ENCODE measurements around the gene BARX2.

BARX2 gene

DNA sequence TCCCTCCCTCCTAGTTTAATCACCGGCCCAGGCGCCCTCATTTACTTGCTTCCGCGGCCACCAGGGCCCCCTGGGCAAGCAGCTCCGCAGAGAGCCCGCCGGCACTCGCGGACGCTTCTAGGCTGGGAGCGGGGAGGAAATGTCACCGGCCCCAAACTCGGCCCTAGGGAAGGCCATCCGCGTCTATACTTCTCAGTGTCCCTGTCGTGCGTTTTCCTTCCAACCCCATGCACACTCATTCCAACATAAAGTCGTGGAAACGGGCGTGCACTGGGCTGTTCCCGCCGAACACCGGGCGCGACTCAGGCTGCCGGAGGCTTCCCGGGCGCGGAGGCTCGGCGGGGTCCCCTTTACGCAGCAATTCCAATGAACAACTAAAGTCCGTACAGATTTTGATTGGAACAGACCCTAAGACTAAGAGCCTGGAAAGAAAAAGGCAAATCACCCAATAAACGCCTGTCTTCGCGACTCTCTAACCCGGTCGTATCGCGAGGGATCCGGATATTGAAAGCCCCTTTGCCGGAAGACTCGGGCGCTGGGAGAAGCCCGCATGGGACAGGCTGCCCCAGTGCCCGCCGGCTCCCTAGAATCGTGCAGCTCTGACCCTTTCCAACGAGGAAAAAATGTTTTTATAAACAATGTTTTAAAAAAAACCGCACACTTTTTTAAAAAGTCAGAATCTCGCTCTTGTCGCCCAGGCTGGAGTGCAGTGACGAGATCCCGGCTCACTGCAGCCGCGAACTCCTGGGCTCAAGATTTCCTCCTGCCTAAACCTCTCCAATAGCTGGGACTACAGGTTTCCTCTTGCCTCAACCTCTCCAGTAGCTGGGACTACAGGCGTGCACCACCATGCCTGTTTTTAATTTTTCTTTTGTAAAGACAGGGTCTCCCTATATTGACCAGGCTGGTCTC, 1.3 kb upstream of the BARX2 start:
- DNase-seq, result no peak

DNA sequence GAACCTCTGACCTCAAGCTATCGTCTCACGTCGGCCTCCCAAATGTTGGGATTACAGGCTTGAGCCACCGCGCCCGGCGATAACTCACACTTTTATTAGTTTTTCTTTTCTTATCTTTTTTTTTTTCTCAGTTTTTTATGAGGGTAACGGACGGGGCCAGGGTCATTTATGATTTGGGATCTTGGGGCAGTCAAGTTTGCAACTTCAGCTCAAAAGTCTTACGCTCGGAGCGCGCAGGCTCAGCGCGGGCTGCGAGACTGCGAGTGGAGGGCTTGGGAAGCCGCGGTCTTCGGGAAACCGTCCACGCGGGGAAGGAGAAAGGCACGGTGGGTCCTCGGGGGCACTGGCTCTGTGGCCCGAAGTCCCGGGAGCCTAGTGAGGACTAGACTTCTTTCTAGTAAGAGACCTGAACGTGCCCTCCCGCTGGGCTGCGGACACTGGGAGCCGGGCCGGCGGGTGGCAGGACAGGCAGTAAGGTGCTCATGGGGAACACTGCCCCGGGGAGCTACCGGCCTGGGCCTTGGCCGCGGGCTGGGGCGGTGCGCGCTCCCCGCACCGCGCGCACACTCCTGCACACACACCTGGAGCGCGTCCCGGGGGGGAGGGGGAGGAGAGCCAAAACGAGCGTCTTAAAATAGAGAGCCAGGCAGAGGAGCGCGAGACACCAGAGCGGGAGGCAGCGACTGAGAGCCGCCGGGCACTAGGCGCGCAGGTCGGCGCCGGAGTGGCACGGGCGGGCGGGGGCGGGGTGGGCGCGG, 476 bp upstream of the BARX2 start:
- DNase-seq, result peak; percentile 54

DNA sequence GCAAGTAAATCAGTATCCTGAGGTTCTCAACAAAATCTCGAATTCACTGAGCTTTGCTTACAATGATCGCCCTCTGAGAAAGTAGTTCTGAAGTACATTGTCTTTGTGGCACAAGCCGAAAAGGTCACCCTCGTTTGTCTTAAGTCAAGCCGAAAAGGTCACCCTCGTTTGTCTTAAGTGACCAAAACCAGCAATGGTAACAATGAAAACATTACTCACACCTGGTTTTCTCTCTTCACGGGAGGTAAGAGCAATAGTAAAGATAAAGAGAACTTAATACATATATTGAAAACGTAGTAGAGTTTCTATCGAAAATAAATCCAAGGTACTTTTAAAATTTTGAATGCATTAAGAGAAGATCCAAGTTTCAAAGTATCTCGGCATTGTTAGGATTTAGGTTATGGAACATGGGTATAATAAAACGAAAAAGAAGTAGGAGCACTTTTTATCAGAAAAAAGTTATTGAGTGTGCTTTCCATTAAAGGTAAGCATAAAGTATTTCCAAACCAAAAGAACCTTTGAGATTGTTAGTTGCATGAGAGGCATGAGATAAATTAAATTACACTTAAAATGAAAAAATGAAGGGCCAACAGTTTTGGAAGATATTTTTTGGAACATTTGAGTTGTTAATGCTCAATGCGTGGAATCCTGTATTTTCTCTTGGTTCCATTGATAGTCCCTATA, 1.2 kb downstream of the BARX2 start:
- no peak for DNase-seq

DNA sequence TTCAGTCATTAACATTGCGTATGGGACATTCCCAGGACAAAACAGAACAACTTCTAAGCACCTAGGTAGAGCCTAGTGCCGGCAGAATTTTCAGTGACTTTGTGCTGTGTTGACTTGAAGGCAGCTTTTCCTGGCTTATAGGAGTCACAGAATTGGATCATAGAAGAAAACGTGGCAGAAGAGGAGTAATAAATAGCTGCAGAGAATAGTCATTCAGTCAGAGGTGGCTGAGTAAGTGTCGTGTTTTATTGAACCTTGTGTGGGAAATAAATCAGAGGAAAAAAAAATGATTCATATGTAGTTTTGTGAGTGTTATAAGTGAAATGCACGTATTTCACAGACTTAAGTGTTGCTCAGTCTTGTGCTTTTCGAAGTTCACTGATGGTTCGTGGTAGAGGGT, 2.1 kb downstream of the BARX2 start:
- no peak for DNase-seq

DNA sequence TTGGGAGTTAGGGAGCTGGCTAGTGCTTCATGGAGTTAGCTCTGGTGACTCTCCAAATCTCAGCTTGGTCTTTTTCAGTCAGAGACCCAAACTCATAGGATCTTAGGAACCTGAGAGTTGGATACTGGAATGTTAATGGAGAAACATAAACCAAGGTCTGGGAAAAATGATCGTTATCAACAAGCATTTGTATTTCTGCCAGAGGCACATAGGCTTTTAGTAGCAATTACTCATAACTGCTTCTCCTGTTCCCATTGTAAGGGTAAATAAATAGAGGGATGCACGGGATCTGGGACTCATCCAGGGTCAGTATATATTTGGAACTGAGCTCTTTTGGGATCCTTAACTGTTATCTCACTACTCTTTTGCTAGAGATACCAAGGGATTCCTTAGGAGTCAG, 4.8 kb downstream of the BARX2 start:
- no peak for DNase-seq

DNA sequence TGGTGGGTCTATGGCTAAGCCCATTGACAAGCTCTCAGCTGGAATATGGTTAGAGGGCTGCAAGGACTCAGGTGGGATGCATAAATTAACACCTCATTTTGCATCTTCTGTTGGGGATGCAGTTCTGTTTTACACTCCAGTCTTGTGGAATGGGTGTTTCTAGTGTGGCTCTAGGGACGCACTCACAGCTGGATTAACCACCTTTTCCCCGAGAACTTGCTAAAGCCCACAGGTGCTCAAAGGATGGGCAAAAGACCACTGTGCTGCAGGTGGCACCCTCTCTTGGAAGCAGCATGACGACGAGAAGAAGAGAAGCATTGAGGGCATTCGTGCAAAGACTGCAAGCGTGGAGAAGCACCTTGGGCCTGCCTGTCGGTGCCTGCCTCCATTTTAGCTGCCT, 6.9 kb downstream of the BARX2 start:
- DNase-seq, result no peak

DNA sequence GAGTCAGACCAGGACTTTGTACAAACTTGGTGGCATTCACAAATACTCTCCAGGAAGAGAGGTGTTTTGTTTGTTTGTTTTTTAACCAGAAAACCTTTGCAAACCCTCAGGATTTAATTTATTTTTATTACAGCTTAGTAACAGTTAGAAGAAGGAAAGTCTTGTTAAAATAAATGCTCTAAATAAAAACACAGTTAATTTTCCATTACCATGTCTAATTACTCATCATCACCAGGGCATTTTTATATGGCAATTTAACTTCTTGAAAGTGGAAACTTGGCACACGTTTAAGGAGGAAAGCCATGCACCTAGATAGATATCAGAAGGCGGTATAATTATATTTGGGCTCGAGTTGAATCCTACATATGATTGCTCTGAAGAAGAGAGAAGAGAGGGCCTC, 7.4 kb downstream of the BARX2 start:
- no peak for DNase-seq

DNA sequence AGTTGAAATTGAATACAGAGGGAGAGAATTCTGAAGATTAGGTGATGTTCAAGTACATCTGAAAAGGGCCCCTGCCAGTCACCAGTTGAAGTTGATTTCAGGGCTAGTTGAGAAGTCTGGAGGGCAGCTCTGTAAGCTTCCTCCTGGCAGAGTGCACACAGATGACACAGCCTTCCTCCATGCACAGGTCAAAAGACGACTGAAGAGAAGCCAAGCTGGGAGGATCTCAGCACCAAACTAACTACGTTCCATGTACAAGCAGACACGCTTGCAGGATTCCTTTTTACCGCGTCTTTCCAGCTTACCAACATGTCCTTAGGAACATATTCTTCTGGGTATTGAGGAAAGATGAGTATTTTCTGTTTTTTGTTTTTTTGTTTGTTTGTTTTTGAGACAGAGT, 7.9 kb downstream of the BARX2 start:
- DNase-seq, result no peak

DNA sequence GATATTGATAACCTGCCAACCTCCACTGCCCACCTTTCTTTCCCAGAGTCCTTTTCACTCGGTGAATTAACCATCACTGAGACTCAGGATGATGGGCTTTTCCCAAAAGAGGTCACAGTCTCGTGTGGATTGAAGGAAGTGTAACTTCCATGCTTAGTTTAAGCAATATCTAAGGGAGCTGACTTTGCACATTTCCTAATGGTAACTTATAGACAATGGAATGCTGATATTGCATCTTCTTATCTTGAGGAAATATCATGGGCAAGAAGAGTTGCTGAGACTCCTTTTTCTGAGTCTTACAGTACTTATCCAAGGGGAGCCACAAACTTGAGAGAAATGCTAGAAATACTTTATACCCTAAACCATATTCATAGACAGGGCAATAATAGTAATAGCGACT, 8.8 kb downstream of the BARX2 start:
- DNase-seq, result no peak

DNA sequence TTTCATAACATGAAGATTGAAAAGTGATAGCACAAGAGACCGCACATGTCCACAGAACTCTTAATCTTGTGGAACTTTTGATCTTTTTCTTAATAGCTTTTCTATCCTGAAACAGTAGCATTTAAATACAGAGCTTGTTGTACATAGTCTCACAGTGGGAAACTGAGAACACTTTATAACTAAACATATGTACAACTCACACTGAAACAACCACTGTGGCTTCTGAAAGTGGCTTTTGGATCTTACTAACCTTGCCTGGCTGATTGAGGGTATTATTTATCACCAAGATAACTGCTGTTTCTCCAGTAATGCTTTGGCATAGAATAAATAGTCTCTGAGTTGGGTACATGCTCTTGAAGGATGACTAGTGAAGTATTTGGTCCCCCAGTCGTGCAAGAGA, 10.2 kb downstream of the BARX2 start:
- no peak for DNase-seq

DNA sequence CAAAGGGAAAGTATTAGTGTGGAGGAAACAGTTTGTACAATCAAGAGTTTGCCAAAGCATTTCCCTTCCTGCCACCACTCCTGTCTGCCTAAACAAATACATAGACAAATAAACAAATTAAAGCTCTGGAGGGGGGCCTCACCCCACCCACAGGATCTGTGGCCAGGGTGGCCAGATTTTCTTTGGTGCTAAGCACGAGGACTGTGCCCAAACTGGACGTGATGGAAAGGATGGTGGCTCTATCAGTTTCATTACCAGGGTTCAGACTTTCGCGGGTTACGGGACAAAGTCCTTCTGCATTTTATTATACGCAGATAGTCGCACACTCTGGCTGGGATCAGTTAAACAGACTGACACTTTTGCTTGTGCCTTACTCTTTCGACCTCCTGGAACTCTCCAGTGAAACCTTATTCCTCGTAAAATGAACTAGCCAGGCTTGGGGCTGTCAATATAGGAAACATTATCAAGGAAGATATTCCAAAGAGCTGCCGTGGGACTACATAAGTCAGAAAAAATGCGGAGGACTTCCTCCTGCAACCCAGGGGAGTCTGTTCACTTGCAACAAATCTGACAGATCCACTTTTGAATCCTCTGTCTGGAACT, 11.2 kb downstream of the BARX2 start:
- no peak for DNase-seq

DNA sequence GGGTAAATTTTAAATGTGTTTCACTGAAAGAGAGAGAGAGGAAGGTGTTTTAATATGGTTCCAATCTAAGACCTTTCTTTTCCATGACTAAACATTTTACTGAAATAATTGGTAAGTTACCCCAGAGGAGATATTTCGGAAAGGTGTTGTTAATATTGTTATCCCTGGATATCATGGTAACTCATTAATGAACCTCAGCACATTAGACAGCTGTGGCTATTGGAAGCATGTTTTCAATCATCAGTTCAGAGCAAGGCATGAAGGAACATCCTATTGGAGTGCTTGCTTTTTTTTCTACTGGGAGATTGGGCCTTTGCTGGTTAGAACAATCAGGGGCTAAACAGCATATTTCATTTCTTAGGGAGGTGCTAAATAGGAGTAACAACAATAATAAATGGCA, 11.8 kb downstream of the BARX2 start:
- DNase-seq, result no peak

DNA sequence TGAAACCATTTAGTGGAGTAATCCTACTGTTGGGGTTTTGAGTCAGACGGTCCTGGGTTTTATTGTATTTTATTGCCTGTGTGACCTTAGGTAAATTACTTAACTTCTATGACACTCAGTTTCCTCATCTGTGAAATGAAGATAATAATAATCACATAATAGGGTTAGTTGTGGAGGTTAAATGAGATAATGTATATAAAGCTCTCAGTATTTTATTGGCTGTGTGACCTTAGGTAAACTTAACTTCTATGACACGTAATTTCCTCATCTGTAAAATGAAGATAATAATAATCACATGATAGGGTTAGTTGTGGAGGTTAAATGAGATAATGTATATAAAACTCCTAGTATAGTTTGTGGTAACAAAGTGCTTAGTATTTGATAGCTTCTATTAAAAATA, 13.2 kb downstream of the BARX2 start:
- DNase-seq, result no peak

DNA sequence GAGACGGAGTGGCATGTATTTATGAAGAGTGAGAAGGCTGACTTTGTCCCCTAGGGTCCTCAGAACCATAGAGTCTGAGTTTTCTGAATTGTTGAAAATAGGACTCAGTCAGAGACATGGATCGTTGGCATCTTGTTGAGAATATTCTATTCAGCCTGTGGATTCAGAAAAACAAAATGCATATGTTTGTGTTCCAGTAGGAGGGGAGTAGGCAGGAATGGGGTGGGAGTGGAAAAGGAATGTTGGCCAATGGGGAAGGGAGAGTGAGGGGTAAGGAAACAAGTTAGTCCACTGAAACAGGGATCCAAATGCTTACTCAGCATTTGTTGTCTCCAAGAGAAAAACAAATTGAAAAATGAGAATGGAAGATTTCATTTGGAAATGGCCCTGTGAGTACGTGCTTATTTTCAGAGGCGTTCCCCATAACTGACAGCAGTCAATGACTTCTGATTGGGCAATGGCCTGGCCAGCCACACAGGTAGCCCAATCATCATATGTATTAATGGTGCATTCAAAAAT, 14.7 kb downstream of the BARX2 start:
- DNase-seq, result no peak

DNA sequence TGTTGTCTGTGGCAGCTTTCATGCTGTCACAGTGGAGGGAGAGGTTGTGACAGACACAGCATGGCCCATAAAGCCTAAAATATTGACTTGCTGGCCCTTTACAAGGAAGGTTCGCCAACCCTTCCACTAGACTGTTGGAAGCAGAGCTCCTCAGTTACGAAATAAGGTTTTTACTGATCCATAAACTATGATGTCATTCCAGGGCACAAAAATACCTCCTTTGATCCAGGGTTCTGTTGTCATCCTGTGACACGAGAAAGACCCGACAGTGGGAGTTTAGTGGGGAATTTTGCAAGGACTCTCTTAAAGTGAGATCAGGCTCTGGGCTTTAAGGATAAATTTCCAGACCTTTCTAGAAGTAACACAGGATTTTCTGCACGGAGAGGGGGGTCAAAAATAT, 15.7 kb downstream of the BARX2 start:
- no peak for DNase-seq

DNA sequence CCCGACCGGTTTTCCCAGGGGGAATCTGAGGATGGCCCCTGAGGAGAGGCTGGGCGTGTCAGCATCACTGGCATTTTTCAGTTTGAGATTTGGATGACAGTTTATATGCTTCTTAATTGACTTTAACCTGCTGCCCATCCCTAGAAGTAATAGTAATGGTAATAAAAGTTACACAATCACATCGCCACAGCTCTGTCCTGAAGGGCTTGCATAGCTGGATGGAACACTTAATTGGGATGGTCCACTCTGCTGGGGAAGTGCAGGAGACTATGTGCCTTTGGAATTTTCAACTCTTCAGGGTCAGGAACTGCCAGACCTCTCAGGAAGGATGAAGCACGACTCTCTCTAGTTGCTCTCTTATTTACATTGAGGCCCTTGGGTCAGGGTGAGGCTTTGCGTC, 16.2 kb downstream of the BARX2 start:
- no peak for DNase-seq

DNA sequence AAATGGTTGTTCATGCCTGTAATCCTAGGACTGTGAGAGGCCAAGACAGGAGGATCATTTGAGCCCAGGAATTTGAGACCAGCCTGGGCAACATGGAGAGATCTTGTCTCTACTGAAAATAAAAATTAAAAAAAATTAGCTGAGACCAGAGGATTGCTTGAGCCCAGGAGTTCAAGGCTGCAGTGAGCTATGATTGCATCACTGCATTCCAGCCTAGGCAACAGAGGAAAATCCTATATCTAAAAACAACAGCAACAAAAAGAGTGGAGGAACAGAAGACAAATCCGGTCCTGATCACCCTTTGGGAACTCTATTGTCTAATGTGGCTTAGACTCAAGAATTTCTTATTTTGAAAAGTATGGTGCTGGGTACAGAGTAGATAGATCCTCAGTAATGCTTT, 17.3 kb downstream of the BARX2 start:
- no peak for DNase-seq

DNA sequence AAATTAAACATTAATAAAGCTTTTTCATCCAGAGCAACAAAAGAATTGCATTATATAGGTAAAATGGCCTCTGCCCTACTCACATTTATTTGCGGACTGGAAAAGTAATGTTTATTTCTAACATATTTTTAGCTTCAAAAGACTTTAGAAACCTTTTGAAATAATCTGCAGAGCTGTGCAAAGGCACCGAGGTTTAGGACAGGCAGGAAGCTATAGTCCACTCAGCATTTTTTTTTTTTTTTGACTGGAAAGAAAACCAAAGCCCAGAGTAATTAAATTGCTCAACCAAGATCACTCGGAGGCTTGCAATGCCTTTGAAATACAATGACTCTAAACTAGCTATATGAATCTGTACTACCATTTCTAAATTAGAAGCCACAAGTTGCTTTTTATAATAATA, 19.1 kb downstream of the BARX2 start:
- DNase-seq, result no peak

DNA sequence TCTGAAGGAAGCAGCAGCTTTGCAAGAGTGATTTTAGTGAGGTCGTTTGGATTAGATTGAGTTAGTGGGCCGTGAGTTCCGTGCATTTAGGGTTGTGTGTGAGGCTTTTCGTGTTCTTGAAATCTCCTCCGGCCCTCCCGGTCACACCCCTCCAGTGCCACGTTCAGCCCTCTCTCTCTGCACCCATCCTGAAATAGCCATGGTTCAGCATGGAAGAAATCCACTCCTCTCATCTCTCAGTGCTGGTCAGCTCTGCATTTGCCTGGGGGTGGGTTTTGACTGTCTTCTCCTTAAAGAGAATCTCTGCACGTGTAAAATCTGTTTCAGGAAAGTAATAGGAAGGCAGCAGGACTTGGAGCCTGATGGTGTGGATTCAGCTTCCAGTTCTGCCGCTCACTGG, 19.8 kb downstream of the BARX2 start:
- DNase-seq, result no peak

DNA sequence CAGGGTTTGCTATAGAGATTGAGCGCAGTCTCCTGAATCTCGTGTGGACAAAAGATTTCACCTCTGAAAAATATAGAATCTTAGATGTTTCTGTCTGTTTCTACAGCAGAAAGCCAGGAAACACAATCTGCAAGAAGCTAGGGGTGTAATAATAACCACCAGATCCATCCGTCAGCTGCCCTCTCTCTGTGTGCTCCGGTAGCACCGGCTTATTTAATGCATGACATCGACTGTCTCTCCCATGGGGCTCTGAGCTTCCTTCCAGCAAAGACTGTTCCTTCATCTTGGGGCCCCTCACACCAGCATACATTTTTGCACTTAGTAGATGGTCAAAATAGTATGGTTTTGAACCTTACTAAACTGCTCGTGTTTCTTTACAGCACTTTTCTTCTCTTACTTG, 20.2 kb downstream of the BARX2 start:
- DNase-seq, result no peak

DNA sequence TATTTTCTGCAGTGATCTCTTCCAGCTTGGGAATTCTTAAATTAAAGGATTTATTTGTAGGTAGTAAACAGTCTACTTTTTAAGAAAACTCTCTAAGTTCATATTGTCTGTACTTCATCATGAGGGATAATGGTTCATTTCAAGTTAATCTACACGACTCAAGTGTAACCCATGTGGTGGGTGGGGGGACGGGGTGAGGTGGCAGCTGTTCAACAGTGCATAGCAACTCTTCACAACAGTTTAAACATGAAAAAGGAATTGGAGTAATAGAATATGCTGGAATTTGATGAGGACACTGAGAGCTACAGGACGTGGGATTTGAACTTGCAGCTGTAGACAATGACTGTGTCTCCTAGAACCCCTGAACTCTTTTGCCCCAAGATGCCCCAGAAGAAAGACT, 20.8 kb downstream of the BARX2 start:
- DNase-seq, result no peak

DNA sequence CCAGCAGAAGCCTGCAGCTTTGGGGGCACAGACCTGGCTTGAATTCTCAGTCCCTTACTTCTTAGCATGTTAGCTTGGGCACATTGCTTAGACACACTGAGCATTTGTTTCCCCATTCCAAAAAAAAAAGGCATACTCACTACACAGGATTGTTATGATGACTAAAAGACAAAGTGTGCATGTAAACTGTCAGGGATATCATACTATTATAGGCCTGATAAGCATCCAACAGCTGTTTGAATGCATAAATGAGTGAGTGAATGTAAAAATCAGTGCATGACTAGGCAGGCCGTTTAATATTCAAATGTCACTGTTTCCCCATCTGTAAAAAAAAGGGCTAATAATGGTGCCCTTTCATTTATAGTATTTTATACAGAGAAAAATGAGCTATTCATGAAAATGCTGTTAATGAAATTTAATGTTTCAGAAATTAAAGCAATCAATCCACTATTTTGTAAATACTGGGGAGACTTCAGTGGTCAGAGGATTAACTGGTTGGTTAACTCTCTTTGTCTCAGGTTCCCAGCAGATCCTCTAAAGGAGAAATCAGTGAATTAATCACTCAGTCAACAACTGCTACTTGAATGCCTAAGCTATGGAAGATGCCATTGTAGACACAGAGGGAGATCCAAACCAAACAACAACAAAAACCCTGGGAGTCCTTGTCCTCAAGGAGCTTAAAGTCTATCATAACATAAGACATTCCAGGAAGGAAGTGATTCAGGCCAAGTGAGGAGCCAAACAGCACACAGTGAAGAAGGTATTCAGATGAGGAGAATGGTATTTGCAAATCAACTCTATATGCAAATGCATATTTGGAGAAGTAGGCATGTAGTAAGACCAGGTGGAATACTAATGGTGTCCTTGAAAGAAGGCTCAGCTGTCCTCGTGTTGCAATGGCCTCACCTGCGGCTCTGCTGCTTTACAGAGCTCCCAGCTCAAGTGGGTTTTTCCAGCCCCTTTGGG, 26.8 kb downstream of the BARX2 start:
- no peak for DNase-seq
